HG02852 (cell line): ENCODE measurements around the gene TBCK.
"Not testable (repeated sequence)": the region's sequence is repeated elsewhere in the genome, so short reads cannot be mapped to it uniquely, and the experiment has no call there.

Experiments
- ATAC-seq: cut with Tn5 transposase; IDR thresholded peaks from one replicate; pipeline ENCODE4 v1.9.1; 2021; ENCODE audit warnings: mild to moderate bottlenecking, moderate library complexity; ENCODE audit not compliant: unreplicated experiment

TBCK gene

GRCh38 chr4:106238820-106239420 lies 77.1 kb downstream of the TBCK start:
- ATAC-seq, result peak; percentile 91

DNA sequence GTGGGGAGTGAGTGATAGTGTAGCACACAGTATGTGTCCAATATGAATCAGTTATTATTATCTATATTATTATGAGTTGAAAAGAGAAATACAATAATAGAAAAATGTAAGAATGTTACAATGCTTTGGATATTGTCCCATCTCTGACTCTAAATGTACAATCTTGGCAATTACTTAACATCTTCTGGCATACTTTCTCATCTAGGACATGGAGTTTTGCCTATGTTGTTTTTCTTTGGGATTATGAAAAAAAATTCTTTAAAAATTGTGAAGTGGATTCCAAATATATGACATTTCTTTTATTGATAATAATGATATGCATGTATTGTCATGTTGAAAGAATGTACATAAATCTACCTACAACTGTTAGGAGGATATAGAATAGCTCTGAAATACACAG lies 84.1 kb downstream of the TBCK start:
- ATAC-seq, result no peak

GRCh38 chr4:106222548-106222947 lies 93.5 kb downstream of the TBCK start:
- ATAC-seq, result no peak

DNA sequence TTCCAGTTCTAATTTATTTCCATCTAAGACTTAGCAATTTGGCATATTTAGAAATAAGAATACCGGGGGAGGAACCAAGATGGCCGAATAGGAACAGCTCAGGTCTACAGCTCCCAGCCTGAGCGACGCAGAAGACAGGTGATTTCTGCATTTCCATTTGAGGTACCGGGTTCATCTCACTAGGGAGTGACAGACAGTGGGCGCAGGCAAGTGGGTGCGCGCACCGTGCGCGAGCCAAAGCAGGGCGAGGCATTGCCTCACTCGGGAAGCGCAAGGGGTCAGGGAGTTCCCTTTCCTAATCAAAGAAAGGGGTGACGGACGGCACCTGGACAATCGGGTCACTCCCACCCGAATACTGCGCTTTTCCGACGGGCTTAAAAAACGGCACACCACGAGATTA lies 102.7 kb downstream of the TBCK start:
- not testable (repeated sequence) for ATAC-seq

DNA sequence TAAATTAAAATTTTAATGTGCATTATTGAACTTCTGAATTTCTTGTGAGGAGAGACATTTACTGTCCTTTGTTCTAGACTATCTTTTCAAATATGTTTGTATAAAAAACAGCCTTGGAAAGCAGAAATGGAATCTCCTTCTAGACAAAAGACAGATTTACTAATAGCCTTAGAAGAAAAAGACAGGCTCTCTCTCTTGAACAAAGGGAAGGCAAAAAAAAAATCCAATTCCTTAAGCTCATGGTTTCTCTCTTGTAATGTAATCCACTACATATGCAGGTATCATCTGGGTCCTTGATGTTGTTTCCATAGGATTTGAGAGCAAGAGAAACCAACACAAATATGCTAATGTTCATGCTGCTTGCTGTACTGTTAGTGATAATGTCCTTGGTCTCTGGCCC lies 106.0 kb downstream of the TBCK start:
- no peak for ATAC-seq

GRCh38 chr4:106208481-106209460 lies 107.2 kb downstream of the TBCK start:
- no peak for ATAC-seq

GRCh38 chr4:106201373-106201772 lies 114.6 kb downstream of the TBCK start:
- peak; percentile 50 for ATAC-seq

GRCh38 chr4:106195435-106195950 lies 120.5 kb downstream of the TBCK start:
- no peak for ATAC-seq

GRCh38 chr4:106194801-106195200 lies 121.2 kb downstream of the TBCK start:
- ATAC-seq, result no peak

DNA sequence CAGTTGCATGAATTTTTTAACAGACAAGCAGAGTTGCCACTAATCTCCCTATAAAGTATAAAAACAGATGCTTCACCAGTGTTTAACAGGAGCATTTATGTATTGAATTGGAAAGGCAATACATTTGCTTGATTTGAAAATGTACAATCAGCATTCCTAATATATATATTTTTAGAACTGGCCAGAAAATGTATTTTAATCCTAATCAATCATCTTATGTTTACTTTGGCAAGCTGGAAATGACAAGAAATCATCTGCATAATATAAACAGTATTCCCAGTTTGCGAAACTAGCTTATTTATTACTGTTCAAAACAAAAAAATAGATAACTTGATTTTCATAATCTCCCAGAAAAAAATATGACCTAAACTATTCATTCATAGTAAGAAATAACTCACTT lies 123.9 kb downstream of the TBCK start:
- no peak for ATAC-seq

DNA sequence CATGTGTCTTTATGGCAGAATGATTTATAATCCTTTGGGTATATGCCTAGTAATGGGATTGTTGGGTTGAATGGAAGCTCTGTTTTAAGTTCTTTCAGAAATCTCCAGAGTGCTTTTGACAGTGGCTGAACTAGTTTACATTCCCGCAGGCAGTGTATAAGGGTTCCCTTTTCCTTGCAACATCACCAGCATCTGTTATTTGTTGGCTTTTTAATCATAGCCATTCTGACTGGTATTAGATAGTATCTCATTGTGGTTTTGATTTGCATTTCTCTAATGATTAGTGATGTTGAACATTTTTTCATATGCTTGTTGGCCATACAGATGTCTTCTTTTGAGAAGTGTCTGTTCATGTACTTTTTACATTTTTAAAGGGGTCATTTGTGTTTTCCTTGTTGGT lies 129.8 kb downstream of the TBCK start:
- no peak for ATAC-seq

- ATAC-seq, result no peak
Observed at GRCh38 chr4:106183551-106183950, 132.5 kb downstream of the TBCK start.

DNA sequence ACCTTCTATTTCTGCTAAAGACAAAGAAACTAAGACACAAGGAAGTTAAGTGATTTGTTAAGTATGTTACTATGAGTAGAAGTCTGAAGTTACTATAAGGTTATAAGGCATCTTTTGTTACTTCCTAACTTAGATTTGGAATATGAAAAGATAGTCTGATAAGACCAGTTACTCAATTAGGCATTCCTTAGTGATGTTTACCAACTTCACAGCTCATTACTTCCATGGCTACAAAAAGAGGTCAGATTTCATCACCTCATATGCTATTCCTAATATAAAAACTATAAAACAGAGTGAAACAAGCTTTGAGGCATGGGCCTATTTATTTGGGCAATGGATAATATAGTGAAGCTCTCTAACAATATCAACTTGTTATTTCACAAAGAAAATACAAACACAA lies 143.1 kb downstream of the TBCK start:
- no peak for ATAC-seq

DNA sequence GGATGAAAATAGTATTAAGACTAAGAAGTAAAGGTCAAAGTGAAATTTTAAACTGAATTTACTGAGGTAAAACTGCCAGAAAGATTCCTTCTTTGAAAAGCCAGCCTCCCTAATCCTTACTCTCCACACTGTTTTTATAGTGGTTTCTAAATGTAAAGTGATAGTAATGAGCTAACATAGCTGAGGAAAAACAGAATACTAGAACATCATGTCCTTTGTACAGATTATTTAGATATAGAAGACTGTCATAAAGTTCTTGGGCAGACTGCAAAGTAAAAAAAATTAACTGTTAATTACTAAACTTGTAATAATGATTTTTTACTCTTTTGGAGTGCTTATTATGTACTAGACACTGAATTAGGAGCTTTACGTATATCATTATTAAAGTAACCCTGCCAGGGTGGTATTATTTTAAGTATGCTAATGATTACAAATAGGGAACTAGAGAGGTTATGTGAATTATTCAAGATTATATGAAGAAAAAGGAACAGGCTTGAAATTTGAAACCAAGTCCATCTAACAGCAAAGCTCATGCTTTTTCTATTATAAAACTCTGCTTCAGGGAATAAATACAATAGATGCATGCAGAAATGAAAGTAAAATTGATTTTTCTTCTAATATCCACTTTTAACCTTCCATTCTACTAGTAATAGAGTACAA lies 150.5 kb downstream of the TBCK start:
- ATAC-seq, result no peak

DNA sequence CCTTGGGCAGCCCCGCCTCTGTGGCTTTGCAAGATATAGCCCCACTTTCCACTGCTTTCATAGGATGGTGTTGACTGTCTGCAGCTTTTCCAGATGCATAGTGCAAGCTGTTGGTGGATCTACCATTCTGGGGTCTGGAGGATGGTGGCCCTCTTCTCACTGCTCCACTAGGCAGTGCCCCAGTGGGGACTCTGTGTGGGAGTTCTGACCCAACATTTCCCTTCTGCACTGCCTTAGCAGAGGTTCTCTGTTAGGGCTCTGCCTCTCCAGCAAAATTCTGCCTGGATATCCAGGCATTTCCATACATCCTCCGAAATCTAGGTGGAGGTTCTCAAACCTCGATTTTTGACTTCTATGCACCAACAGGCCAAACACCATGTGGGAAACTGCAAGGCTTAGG lies 153.7 kb downstream of the TBCK start:
- no peak for ATAC-seq

GRCh38 chr4:106160560-106160959 lies 155.4 kb downstream of the TBCK start:
- ATAC-seq, result no peak

DNA sequence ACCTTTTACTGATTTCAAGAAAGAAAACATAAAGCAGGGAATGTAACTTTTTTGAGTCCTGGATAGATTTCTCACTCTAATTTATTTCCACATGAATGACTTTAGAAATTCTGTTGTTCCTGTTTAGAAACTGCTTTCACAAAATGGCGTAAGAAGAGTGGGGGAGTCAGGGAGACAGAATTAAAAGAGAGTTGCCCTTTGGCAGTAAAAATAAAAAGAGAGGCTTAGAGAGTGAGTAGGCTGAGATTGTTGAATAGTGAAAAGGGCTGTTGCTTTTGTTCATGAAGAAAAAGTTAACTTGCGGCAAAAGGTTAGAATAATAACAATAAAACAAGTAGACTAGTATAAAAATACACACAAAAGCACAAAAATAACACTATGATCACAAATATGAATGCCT lies 166.1 kb downstream of the TBCK start:
- no peak for ATAC-seq

DNA sequence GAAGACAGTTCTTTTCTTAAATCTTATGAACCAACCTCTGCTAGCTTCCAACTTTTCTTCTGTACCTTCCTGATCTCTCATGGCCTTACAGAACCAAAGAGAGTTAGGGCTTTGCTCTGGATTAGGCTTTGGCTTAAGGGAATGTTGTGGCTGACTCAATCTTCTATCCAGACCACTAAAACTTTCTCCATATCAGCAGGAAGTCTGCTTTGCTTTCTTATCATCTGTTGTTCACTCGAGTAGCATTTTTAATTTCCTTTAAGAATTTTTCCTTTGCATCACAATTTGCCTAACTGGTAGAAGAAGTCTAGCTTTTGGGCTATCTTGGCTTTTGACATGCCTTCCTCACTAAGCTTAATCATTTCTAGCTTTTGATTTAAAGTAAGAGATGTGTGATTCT lies 167.0 kb downstream of the TBCK start:
- ATAC-seq, result no peak

- ATAC-seq, result no peak
Observed at GRCh38 chr4:106142616-106143127, 173.3 kb downstream of the TBCK start.

GRCh38 chr4:106140601-106141000 lies 175.4 kb downstream of the TBCK start:
- ATAC-seq, result no peak

- no peak for ATAC-seq
Observed at GRCh38 chr4:106136777-106137331, 179.2 kb downstream of the TBCK start.
